B cell (primary cell): ENCODE results near the gene ITPR1.

Source experiments
- CTCF ChIP-seq: fragments of 200-600 bp; IDR thresholded peaks from one replicate; pipeline ENCODE4 v1.8.0; 2022; ENCODE audit warnings: antibody characterized with exemption, mild to moderate bottlenecking
- EZH2 ChIP-seq: IDR thresholded peaks from 2 replicates; pipeline ENCODE4 v1.6.1; 2012; ENCODE audit warnings: borderline replicate concordance, low read depth, mild to moderate bottlenecking, moderate library complexity, low read length; ENCODE audit not compliant: insufficient read depth, poor library complexity, severe bottlenecking

DNA sequence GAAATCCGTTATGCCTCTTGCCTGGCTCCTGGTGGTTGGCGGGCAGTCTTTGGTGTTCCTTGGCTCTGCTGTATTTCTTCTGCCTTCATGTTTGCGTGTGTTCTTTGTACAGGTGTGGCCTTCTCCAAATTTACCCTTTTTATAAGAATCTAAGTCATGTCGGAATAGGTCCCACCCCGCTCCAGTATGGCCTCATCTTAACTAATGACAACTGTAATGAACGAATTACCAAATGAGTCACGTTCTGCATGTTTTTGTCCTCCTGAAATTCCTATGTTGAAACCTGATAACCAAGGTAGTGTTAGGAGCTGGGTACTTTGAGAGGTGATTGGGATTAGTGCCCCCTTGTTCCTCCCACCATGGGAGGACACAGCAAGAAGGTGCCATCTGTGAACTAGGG is 71.1 kb downstream of the ITPR1 start:
- TF ChIP-seq CTCF (no peak), EZH2 (no peak)
